GM19043 (cell line): ENCODE measurements around the gene SMIM8.

Source experiments
- ATAC-seq: cut with Tn5 transposase; IDR thresholded peaks from one replicate; pipeline ENCODE4 v1.9.1; 2021; ENCODE audit warnings: low read depth; ENCODE audit not compliant: unreplicated experiment

Gene SMIM8

GRCh38 chr6:87333591-87334181 is 11.3 kb downstream of the SMIM8 start:
- ATAC-seq, result no peak

GRCh38 chr6:87334683-87335082 is 12.3 kb downstream of the SMIM8 start:
- no peak for ATAC-seq

- no peak for ATAC-seq
These were observed 14.0 kb downstream of the SMIM8 start for GRCh38 chr6:87336367-87336766.

- ATAC-seq, result no peak
These were observed 17.8 kb downstream of the SMIM8 start for GRCh38 chr6:87340230-87340629.

GRCh38 chr6:87341158-87341557 is 18.8 kb downstream of the SMIM8 start:
- no peak for ATAC-seq

GRCh38 chr6:87341899-87342298 is 19.5 kb downstream of the SMIM8 start:
- peak; percentile 99 for ATAC-seq

GRCh38 chr6:87342829-87343228 is 20.4 kb downstream of the SMIM8 start:
- ATAC-seq, result no peak

- ATAC-seq, result no peak
These were observed 22.3 kb downstream of the SMIM8 start, which contains the start of gene C6orf163 for GRCh38 chr6:87344731-87345130. TSS of gene C6orf163 (plus strand) at chr6:87344813. CDS start at chr6:87345100, 287 bp downstream.

- ATAC-seq, result no peak
These were observed 24.3 kb downstream of the SMIM8 start for GRCh38 chr6:87346700-87347099.

- ATAC-seq, result no peak
These were observed 27.5 kb downstream of the SMIM8 start for GRCh38 chr6:87349896-87350295.

GRCh38 chr6:87350516-87350915 is 28.1 kb downstream of the SMIM8 start:
- no peak for ATAC-seq

- ATAC-seq, result no peak
These were observed 29.2 kb downstream of the SMIM8 start for GRCh38 chr6:87351583-87351982.

GRCh38 chr6:87356181-87356580 is 33.8 kb downstream of the SMIM8 start:
- no peak for ATAC-seq

GRCh38 chr6:87357479-87358196 is 35.2 kb downstream of the SMIM8 start:
- ATAC-seq, result no peak

- ATAC-seq, result no peak
These were observed 42.3 kb downstream of the SMIM8 start for GRCh38 chr6:87364602-87365252.

GRCh38 chr6:87366072-87366827 is 43.9 kb downstream of the SMIM8 start:
- ATAC-seq, result no peak

- no peak for ATAC-seq
These were observed 44.5 kb downstream of the SMIM8 start for GRCh38 chr6:87366899-87367298.

- no peak for ATAC-seq
These were observed 51.0 kb downstream of the SMIM8 start for GRCh38 chr6:87373377-87373776.

GRCh38 chr6:87375315-87375714 is 52.9 kb downstream of the SMIM8 start:
- ATAC-seq, result no peak

- no peak for ATAC-seq
These were observed 54.3 kb downstream of the SMIM8 start for GRCh38 chr6:87376643-87377042.

- no peak for ATAC-seq
These were observed 56.6 kb downstream of the SMIM8 start for GRCh38 chr6:87378947-87379346.
